IMR-90 (cell line): ENCODE data around the gene SYNE3.

Experiments
- BHLHE40 ChIP-seq: fragments of 150-350 bp; IDR thresholded peaks from 2 replicates; pipeline ENCODE4 v1.6.1; 2016; ENCODE audit warnings: mild to moderate bottlenecking, low read depth, low read length
- CHD1 ChIP-seq: IDR thresholded peaks from 2 replicates; pipeline ENCODE4 v1.6.1; 2012; ENCODE audit warnings: low read depth, low read length, improper control_type of control experiment
- CTCF ChIP-seq: conservative IDR thresholded peaks from 2 replicates; pipeline ENCODE4 v1.5.1; 2012; ENCODE audit warnings: mild to moderate bottlenecking, low read depth, low read length, improper control_type of control experiment
- POLR2A ChIP-seq: IDR thresholded peaks from 2 replicates; pipeline ENCODE4 v1.6.1; 2012; ENCODE audit warnings: mild to moderate bottlenecking, low read depth, low read length
- RAD21 ChIP-seq: IDR thresholded peaks from 2 replicates; pipeline ENCODE4 v1.6.1; 2012; ENCODE audit warnings: low read length, improper control_type of control experiment

- TF ChIP-seq CTCF (no peak), POLR2A (no peak), BHLHE40 (no peak), RAD21 (no peak), CHD1 (no peak)
Observed at GRCh38 chr14:95519699-95520098, 3.2 kb upstream of the SYNE3 start.
